HTR-8/SVneo (cell line): ENCODE measurements around the gene HMGB3.
"Not testable (repeated sequence)": the region's sequence is repeated elsewhere in the genome, so short reads cannot be mapped to it uniquely, and the experiment has no call there.

Experiments used
- DNase-seq: peaks from one replicate; pipeline ENCODE4 v3.0.0; 2011; ENCODE audit warnings: low spot score, mixed read lengths; ENCODE audit not compliant: insufficient read length
- FAIRE-seq: peaks from 2 replicates; lab custom pipeline; 2011; peaks lifted over from hg19 to GRCh38; lab: Jason Lieb, UNC

HMGB3 gene

DNA sequence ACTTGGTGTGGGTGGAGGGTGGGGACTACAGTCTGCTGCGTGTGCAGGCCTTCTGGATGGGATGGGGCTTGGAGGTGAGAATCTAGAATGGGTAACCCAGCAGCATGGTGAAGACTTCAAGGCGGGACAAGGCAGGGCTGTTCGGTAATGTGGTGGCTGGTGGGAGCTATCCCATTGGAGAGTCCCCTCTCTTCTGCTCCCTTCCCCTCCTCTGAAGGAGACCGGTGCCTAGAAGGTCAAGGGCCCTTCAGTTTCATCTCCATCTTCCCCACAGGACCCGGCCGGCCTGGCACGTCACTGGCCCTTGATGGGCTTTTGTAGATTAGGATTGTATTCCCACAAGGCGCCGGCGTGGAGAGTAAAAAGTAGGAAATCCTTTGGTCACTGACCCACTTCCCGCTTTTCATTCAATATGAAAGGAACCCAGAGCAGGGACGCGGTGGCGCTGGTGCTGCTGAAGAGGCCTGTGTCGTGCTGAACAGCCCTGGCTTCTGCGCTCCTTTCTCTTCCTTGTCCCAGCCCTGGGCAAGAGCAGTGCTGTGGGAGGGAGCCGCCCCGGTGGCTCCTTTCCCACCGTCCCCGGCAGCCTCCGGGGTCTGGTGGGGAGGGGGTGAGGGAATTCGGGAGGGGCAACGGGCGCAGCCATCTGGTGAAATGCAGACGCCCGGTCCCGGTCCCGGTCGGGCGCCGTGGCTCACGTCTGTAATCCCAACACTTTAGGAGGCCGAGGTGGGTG is 7.3 kb upstream of the HMGB3 start:
- DNase-seq (no peak), FAIRE-seq (no peak)

DNA sequence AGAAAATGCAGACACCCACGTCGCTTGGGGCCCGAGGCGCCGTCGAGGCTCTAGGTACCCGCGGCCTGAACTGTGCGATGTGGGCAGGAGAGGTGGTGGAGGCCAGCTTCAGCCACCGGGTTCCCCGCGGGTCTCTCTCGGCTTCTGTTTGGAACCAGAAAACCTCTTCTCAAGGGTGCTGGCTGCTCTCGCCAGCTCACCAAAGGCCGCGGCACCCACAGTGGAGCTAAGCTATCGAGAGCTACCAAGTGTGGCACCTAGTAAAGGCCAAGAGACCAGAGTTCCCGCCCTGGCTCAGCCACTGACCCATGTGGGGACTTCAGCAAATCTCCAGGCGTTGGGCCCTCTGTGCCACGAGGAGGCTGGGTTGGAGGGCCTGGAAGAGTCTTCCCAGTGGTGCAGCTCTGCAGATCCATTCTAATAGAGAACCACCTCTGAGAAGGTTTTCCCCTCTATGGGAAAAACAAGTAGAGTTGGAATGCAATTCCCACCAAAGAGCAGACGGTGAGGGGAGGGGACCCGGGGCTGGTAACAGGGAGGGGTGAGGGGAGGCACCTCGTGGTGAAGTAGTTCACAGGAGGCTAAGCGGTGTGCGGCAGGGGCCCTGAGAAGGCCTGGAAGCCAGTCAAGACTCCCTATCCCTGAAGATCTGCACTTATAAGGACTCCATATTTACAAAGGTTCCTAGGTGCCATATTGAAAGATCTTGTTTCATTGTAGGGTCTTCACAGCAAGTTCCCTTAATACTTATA is 5.5 kb upstream of the HMGB3 start:
- FAIRE-seq (no peak), DNase-seq (no peak)

DNA sequence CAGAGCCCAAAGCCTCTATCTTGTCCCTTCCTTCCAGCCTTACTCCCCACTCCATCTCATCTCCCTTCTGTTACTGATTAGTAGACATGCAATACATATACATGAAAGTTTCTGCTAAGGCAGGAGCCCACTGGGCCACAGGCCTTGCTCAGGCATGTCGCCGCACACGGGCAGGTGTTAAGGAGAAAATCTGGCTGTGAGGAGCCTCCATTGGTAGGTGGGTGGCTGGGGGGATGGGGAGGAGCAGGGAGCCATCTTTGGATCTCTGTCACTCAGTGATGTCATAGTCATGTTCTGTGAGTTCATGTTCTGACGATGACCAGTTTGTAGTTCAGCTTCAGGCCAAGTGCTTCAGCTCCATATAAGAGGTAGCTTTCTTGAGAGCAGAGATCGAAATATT is 2.9 kb upstream of the HMGB3 start:
- DNase-seq (no peak), FAIRE-seq (no peak)

DNA sequence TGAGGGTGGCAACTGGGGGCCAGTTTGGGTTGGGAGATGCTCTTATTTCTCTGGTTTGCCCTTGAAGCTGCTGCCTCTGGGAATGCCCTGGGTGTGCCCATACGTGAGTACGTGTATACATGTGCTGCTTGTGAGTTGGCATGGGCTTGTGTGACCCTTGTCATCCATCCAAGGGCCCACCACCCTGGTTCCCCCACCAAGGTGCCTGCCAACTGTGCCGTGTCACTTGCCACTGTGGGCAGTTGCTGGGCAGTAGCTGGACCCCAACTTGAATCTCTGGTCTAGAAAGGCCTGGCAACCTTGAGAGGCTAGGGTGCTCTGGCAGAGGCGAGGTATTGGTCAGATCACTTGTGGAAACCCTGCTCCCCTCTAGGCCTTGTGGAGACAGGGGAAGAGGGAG is 2.4 kb upstream of the HMGB3 start:
- DNase-seq (no peak), FAIRE-seq (no peak)

DNA sequence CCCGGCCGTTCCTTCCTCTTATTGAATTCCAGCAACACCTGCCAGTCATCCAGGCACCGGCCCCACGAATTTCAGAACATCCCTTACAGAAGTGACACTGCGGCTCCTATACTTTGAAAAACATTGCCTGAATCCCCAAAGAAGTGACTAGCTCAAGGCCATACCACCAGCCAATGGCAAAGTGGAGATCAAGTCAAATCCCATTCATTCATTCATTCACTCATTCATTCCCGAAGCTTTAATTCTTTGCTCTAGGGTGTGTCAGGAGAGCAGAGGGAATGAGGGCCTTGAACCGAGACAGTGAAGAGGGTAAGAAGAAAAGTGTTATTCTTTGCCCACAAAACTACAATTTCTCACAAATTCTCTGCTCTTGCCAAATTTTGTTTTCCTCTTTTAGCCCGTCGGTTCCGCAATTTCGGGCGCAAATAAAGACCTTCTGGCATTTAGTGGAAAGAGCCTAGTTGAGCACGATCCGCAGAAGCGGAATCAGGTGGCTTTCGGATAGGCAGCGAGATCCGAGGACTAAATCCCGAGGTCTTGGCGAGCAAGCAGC is 824 bp upstream of the HMGB3 start:
- no peak for DNase-seq
- no peak for FAIRE-seq

DNA sequence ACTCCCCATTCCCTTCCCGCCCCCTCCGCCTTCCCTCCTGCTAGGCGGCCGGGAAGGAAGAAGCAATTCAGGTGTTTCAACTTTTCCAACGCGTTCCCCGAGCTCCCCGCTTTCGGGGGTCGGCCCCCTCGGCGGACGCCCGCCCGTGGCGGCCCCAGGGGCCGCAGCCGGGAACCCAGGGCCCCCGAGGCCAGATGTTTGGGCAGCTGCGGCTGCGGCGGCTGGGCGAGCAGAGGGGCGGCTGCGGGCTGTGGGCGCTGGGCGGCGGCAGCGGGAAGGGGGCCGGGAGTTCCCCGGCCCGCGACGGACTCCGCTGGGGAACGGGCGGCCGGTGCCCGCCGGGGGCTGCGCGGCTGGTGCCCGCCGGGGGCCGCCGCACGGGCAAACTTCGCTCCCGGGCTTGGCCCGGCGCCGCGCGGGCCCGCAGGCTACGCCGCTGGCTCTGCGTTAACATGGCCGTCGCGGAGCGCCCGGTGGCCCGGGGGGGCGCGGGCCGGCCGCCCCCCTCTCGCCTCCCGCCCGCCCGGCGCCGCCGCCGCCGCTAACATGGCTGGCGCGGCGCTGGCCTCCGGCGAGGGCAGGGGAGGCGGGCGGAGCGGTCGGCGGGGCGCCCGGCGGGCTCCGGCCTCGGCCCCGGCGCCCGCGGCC is 510 bp downstream of the HMGB3 start:
- no peak for FAIRE-seq
- no peak for DNase-seq

DNA sequence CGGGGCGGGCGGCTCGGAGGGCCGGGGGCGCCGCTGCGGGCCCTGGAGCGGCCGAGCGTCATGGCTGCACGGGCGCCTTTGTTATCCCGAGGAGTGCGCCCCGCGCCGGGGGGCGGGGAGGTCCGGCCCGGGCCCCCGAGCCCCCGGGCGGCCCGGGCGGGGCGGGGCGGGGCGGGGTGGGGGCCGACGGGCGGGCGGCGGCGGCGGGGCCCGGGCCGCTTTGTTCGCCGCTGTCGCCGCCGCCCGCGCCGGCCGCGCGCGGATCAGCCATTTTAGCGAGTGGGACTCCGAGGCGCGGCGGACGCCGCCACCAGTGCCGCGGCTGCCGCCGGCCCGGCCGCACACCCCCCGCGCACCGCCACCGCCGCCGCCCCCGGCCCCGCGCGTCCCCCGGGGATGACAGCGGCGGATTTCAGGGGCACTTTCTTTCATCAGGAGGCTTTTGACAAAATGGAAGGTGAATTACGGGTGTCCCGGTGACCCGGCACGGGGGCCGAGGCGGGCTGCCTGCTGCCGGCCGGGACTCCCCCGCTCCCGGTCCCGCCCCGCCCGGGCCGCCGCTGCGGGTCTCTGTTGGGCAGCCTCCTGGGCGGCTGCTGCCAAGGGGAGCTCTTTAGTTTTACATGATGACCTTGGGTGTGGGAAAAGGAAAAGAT is 1.2 kb downstream of the HMGB3 start:
- FAIRE-seq (no peak), DNase-seq (no peak)

DNA sequence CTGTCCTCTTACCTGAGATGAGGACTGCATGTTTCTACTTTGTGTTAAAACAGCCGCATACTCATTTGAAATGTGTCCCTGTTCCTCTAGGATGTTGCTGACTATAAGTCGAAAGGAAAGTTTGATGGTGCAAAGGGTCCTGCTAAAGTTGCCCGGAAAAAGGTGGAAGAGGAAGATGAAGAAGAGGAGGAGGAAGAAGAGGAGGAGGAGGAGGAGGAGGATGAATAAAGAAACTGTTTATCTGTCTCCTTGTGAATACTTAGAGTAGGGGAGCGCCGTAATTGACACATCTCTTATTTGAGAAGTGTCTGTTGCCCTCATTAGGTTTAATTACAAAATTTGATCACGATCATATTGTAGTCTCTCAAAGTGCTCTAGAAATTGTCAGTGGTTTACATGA is 4.6 kb downstream of the HMGB3 start:
- DNase-seq, FAIRE-seq: not testable (repeated sequence)

DNA sequence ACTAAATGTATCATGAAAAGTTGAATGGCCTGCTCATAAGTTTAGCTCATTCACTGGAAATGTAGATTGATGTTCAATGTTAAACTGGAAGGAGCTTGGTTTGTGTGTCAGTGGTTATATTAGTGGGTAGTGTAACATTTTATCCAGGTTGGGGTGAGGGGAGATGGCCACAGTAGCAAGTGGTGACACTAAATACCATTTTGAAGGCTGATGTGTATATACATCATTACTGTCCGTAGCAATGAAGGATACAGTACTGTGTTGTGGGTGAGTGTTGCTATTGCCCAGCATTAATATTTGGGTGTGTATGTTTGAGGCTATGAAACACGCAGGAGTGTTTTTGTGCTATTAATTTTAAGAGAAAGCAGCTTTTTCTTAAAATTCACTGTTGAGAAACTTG is 6.3 kb downstream of the HMGB3 start:
- no peak for FAIRE-seq
- no peak for DNase-seq

DNA sequence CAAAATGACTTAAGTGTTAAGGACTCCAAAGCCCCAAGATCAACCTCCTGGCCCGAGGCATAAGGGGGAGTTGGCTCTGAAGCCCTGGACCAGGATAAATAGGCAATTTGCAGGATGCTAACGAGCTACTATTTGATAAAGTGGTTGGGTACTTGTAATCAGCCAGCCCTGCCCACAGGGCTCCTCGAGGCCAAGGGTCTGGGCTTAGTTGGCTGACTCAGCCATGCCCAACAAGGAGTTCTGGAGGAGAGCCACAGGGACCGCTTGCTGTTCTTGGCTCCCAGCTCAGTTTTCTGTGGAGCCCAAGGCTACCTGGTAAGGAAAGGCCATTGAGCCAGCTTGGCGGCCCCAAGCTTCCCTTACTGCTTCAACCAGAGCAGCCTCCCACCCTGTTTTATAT is 7.8 kb downstream of the HMGB3 start:
- DNase-seq (no peak), FAIRE-seq (no peak)

DNA sequence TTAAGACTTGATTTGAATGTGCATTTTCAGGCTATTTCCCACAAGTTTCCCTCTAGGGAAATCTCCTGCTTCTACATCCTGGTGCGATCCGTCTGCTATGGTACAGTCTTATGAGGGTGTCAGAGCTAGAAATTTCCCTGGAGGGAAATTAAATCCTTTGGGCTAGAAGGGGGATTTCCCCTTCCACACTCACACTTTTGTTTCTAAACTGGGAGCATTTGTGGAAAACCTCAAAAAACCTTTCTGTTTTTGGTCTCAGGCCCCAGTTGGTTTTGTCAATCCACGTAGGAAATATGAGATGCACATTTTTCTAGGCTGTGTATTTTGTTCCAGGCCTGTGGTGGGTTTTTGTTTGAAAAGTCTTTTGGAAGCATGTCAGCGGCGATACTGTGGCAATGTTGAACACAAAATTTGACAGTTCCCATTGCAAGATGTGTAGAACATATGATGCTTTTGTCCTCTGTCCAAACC is 17.8 kb downstream of the HMGB3 start:
- FAIRE-seq (no peak), DNase-seq (no peak)

DNA sequence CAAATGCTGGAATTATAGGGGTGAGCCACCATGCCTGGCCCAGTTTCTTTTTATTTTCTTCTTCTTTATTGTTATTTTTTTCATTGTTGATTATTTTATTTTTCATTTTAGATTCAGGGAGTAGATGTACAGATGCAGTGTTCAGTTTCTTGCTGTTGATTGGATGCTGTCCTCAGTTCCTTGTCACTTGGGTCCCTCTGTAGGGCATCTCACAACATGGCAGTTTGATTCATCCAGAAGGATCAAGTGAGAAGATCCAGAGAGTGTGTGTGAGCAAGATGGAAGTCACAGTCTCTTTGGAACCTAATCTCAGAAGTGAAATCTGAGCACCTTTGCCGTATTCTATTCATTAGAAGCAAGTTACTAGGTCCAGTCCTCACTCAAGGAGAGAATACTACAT is 20.9 kb downstream of the HMGB3 start:
- no peak for DNase-seq
- FAIRE-seq: no peak

DNA sequence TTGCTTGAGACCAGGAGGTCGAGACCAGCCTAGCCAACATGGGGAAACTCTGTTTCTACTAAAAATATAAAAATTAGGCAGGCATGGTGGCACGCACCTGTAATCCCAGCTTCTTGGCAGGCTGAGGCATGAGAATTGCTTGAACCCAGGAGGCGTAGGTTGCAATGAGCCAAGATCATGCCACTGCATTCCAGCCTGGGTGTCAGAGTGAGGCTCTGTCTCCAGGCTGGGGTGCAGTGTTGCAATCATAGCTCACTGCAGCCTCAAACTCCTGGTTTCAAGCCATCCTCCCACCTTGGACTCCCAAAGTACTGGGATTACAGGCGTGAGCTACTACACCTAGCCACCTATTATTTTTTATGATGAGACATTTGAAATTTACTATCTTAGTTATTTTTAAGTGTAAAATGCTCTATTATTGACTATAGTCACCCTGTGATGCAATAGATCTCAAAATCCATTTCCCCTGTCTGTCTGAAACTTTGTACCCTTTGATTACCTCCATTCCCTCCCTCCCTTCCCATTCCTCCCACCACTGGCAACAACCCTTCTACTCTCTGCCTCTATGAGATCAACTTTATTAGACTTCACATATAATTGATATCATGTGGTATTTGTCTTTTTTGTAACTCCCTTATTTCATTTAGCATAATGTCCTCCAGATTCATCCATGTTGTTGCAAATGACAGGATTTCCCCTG is 23.4 kb downstream of the HMGB3 start:
- no peak for DNase-seq
- FAIRE-seq: no peak

DNA sequence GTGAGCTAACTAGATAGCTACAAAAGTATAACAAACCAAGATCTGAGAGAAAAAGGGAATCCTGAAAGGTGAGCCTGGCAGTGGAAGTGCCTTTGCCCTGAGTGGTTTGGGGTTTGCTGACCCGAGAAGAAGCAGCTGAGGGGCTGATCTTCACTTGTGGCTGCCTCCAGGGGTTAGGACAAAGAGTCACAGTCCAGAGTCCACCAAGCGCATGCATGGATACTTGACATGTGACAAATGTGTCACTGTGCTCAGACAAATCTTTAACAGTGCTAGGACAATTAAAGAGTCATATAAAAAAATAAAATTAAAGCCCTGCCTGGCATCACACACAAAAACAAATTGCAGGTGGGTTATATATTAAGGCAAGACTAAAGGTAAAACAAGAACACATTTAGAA is 26.4 kb downstream of the HMGB3 start:
- no peak for DNase-seq
- no peak for FAIRE-seq

DNA sequence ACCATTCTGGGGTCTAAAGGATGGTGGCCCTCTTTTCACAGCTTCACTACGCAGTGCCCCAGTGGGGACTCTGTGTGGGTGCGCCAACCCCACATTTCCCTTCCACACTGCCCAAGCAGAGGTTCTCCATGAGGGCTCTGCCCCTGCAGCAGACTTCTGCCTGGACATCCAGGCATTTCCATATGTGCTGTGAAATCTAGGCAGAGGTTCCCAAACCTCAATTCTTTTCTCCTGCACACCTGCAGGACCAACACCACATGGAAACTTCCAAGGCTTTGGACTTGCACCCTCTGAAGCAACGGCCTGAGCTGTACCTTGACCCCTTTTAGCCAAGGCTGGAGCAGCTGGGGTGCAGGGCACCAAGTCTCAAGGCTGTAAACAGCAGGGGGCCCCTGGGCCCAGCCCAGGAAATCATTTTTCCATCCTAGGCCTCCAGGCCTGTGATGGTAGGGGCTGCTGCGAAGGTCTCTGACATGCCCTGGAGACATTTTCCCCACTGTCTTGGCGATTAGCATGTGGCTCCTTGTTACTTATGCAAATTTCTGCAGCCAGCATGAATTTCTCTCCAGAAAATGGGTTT is 30.1 kb downstream of the HMGB3 start:
- FAIRE-seq (no peak), DNase-seq (no peak)

DNA sequence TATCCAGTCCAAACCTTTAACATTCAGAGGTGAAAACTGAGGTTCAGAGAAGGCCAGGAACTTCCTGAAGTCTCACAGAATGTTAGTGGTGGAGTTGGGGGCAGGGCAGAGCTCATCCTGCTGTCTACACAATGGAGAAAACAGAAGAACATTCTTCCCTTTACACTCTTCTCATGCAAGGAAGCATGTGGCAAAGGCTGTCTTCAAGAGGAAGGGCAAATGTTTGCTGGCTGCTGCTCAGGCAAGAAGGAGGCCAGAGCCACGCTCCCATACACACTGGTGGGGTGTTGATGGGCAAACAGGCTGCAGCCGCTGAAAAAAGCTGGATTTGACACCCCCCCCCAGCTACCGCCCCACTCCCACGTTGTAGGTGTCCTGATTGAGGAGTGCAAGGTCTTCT is 32.5 kb downstream of the HMGB3 start:
- no peak for FAIRE-seq
- no peak for DNase-seq

DNA sequence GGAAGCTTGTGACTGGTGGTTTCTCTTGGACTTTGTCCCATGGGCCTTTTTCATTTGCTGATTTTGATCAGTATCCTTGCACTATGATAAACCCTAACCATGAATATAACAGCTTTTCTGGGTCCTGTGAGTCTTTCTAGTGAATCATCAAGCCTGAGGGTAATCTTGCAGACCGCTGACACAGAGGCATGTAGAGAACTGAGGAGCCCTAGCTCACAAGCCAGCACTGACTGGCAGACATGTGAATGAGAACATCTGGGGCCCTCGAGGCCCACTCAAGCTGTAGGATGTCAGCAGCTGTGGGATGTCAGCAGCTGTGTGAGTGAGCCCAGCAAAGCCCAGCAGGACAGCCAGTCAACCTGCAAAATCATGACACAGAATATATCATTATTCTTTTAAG is 36.7 kb downstream of the HMGB3 start:
- FAIRE-seq: no peak
- no peak for DNase-seq

DNA sequence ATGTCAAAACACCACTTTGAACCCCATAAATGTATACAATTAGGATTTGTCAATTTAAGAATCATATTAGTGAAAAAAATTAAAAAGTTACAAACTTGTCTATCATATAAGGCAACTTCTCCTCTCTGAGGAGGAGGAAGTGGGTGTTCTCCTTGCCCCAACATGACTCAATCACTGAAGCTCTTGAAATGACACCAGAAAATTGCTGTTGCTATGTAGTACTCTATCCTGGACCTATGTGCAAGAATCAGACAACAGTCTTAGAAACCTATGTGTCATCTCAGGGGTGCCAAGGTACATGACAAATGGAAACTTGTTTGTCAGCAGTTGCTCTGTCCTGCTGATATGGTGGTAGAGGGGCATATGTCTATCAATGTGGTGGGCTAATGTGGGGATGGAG is 47.7 kb downstream of the HMGB3 start:
- DNase-seq: no peak
- no peak for FAIRE-seq

DNA sequence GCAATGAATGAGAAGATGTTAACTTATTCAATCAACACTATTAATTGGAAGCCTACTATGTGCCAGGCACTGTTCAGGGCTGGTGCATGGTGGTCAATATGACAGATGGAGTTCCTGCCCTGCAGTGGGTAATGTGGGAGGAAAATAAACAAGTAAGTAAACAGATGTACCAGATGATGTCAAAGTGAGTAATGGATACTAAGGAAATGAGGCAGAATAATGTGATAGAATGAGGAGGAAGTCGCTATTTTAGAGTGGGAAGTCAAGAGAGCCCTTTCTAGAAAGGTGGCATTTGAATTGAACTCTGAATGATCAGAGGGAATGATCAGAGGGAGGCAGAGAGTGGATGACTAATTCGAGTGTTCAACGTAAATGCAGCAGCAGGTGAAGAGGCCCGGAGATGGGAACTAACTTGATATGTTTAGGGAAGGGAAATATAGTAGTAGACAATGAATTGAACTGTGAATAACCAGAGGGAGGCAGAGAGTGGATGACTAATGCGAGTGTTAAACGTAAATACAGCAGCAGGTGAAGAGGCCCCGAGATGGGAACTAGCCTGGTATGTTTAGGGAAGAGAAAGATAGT is 48.3 kb downstream of the HMGB3 start:
- FAIRE-seq (no peak), DNase-seq (no peak)
